Measurements from ENCODE around the gene AFF2.

The AFF2 gene

GRCh38 chrX:149010013-149010852 lies 509.8 kb downstream of the AFF2 start:
- DNase-seq (ENCODE audit: low spot score) = no peak

- no peak for DNase-seq (ENCODE audit: low spot score)
Observed at GRCh38 chrX:149010853-149011224, 510.4 kb downstream of the AFF2 start.

- no peak for DNase-seq (ENCODE audit: low spot score)
Observed at GRCh38 chrX:149013081-149013480, 512.7 kb downstream of the AFF2 start.

GRCh38 chrX:149021159-149021558 lies 520.7 kb downstream of the AFF2 start:
- DNase-seq (ENCODE audit: low spot score) = no peak

- no peak for DNase-seq (ENCODE audit: low spot score)
Observed at GRCh38 chrX:149022485-149022884, 522.1 kb downstream of the AFF2 start.

GRCh38 chrX:149032449-149032848 lies 532.0 kb downstream of the AFF2 start:
- DNase-seq (ENCODE audit: low spot score) = peak; percentile 18

- DNase-seq (ENCODE audit: low spot score) = no peak
Observed at GRCh38 chrX:149036086-149036485, 535.7 kb downstream of the AFF2 start.

- DNase-seq (ENCODE audit: low spot score) = no peak
Observed at GRCh38 chrX:149037281-149037870, 537.0 kb downstream of the AFF2 start.

- DNase-seq (ENCODE audit: low spot score) = no peak
Observed at GRCh38 chrX:149039057-149039456, 538.6 kb downstream of the AFF2 start.

GRCh38 chrX:149040873-149041535 lies 540.6 kb downstream of the AFF2 start:
- DNase-seq (ENCODE audit: low spot score) = peak; percentile 8

- no peak for DNase-seq (ENCODE audit: low spot score)
Observed at GRCh38 chrX:149043401-149043800, 543.0 kb downstream of the AFF2 start.

- DNase-seq (ENCODE audit: low spot score) = no peak
Observed at GRCh38 chrX:149044471-149044870, 544.1 kb downstream of the AFF2 start.

- DNase-seq (ENCODE audit: low spot score) = no peak
Observed at GRCh38 chrX:149045645-149046210, 545.3 kb downstream of the AFF2 start.
